K562 (cell line): ENCODE results near the gene BDP1. TPM values are rescaled to one million over a fixed set of nuclear protein-coding genes. Genes with fewer than 3 reads are reported as not detected.
"Not testable (repeated sequence)": the region's sequence is repeated elsewhere in the genome, so short reads cannot be mapped to it uniquely, and the experiment has no call there.

Experiments used
- ATAC-seq: fragments of 200-7000 bp; cut with Tn5 transposase; 3 replicates; pipeline ENCODE4 v1.9.1; 2020; ENCODE audit warnings: moderate library complexity
- BruUV-seq: library from RNA; stranded (reverse); fragments of 400-500 nt; replicated peaks from 2 replicates; lab custom pipeline; 2021; lab: Mats Ljungman, UMichigan
- CTCF ChIA-PET: fragments of 300-600 bp; formaldehyde crosslinking; extraction: SDS; loops from one replicate; lab custom pipeline; 2021; ENCODE audit warnings: low intra/inter-chr PET ratio; lab: Yijun Ruan, JAX
- POLR2A ChIA-PET: fragments of 300-600, 350-650 bp; sonication (Branson Sonifier 250); formaldehyde crosslinking; extraction: SDS; loops from one replicate; lab custom pipeline; 2021; ENCODE audit warnings: antibody characterized with exemption, inconsistent platforms; lab: Yijun Ruan, JAX
- DNase-seq, 4 experiments: peaks; one replicate each; pipeline versions ENCODE4 v3.0.0 to v3.0.0-alpha.2; 2011 to 2018; ENCODE audit warnings: low spot score in 3 of 4, mixed read lengths in 3 of 4; ENCODE audit errors: extremely low read depth in 1 of 4
- FAIRE-seq: peaks from 2 replicates; lab custom pipeline; 2011; peaks lifted over from hg19 to GRCh38; lab: Jason Lieb, UNC
- H2AFZ ChIP-seq: 2 replicates; pipeline ENCODE4 v1.6.0; 2011; ENCODE audit warnings: low read depth, low read length, control low read depth, inconsistent platforms
- H3K27ac ChIP-seq: fragments of 200-600 bp; 3 replicates; pipeline ENCODE4 v1.8.0; 2011; ENCODE audit warnings: low read depth, mild to moderate bottlenecking, control low read depth, inconsistent platforms, low read length, moderate library complexity, mixed read lengths; ENCODE audit errors: extremely low read depth
- H3K27me3 ChIP-seq, 2 experiments: fragments of 300-600 bp in 1 of 2; 2 replicates in 1 of 2; 3 replicates in 1 of 2; pipeline versions ENCODE4 v1.6.0 to v1.8.0; 2011; ENCODE audit warnings: inconsistent platforms in 2 of 2, low read length in 2 of 2, mild to moderate bottlenecking in 1 of 2, mixed read lengths in 1 of 2, moderate library complexity in 1 of 2; ENCODE audit not compliant: control insufficient read depth in 2 of 2, insufficient read depth in 2 of 2
- H3K36me3 ChIP-seq: fragments of 300-600 bp; 3 replicates; pipeline ENCODE4 v1.8.0; 2011; ENCODE audit warnings: mild to moderate bottlenecking, low read length, inconsistent platforms; ENCODE audit not compliant: control insufficient read depth, insufficient read depth
- H3K4me1 ChIP-seq, 2 experiments: fragments of 200-600 bp in 1 of 2; replicated peaks in 1 of 2; 2 replicates in 1 of 2; 3 replicates in 1 of 2; pipeline versions ENCODE4 v1.5.1 to v1.8.0; 2011; ENCODE audit warnings: inconsistent platforms in 2 of 2, low read length in 2 of 2, mild to moderate bottlenecking in 1 of 2, mixed read lengths in 1 of 2, moderate library complexity in 1 of 2; ENCODE audit not compliant: control insufficient read depth in 2 of 2, insufficient read depth in 2 of 2
- H3K4me2 ChIP-seq: 2 replicates; pipeline ENCODE4 v1.6.1; 2011; ENCODE audit warnings: low read length, control low read depth, inconsistent platforms, mixed read lengths; ENCODE audit not compliant: insufficient read depth
- H3K4me3 ChIP-seq: fragments of 200-600 bp; sonication (generic), shearing (Covaris generic); 2 replicates; pipeline ENCODE4 v1.5.1; 2016; ENCODE audit warnings: control low read depth, inconsistent platforms
- H3K79me2 ChIP-seq: fragments of 200-600 bp; 3 replicates; pipeline ENCODE4 v1.8.0; 2011; ENCODE audit warnings: low read length, inconsistent platforms; ENCODE audit not compliant: control insufficient read depth, insufficient read depth
- H3K9ac ChIP-seq, 2 experiments: 2 replicates each; pipeline versions ENCODE4 v1.6.0 to v1.6.1; 2011; ENCODE audit warnings: low read depth in 2 of 2, low read length in 2 of 2, control low read depth in 1 of 2, inconsistent platforms in 1 of 2, mild to moderate bottlenecking in 1 of 2, mixed read lengths in 1 of 2; ENCODE audit not compliant: insufficient read depth in 1 of 2
- H3K9me1 ChIP-seq: one replicate; pipeline ENCODE4 v1.6.0; 2011; ENCODE audit warnings: inconsistent platforms, mild to moderate bottlenecking, low read length, moderate library complexity; ENCODE audit not compliant: control insufficient read depth, insufficient read depth
- H3K9me3 ChIP-seq: replicated peaks from 2 replicates; pipeline ENCODE4 v1.5.1; 2011; ENCODE audit warnings: low read depth, low read length, inconsistent platforms; ENCODE audit not compliant: control insufficient read depth, insufficient read depth
- H4K20me1 ChIP-seq: replicated peaks from 2 replicates; pipeline ENCODE4 v1.6.1; 2011; ENCODE audit warnings: low read length, inconsistent platforms, mixed read lengths; ENCODE audit not compliant: control insufficient read depth, insufficient read depth
- ATF1 ChIP-seq, 2 experiments: fragments of 450-650 bp in 1 of 2; IDR thresholded peaks; 2 replicates each; pipeline ENCODE4 v1.6.1; 2016; ENCODE audit warnings: missing compliant biosample characterization in 1 of 2, missing genetic modification characterization in 1 of 2
- CEBPG ChIP-seq, 3 experiments: fragments of 200-800 bp in 1 of 3; sonication (Bioruptor generic) in 1 of 3; sonication (generic) in 1 of 3; formaldehyde crosslinking in 1 of 3; IDR thresholded peaks in 2 of 3; conservative IDR thresholded peaks in 1 of 3; 2 replicates each; pipeline versions ENCODE4 v1.6.1 to v1.8.0; 2016 to 2022; ENCODE audit warnings: missing compliant biosample characterization in 2 of 3, missing genetic modification characterization in 2 of 3, mild to moderate bottlenecking in 1 of 3, missing genetic modification reagents in 1 of 3
- EZH2 ChIP-seq: IDR thresholded peaks from 2 replicates; pipeline ENCODE4 v1.6.1; 2012; ENCODE audit warnings: low read depth, mild to moderate bottlenecking, inconsistent platforms, low read length, borderline replicate concordance
- FIP1L1 ChIP-seq: fragments of 200-400 bp; formaldehyde crosslinking; IDR thresholded peaks from 2 replicates; pipeline ENCODE4 v1.6.1; 2018; ENCODE audit warnings: mild to moderate bottlenecking, low read depth, low read length; ENCODE audit not compliant: poor library complexity, severe bottlenecking
- GATAD2B ChIP-seq: fragments of 450-650 bp; IDR thresholded peaks from 2 replicates; pipeline ENCODE4 v1.6.1; 2017; ENCODE audit warnings: mild to moderate bottlenecking, borderline replicate concordance
- MAFF ChIP-seq: IDR thresholded peaks from 2 replicates; pipeline ENCODE4 v1.6.1; 2012; ENCODE audit warnings: low read length, improper control_type of control experiment
- PURB ChIP-seq: sonication (generic); formaldehyde crosslinking; IDR thresholded peaks from 2 replicates; pipeline ENCODE4 v1.9.0; 2021; ENCODE audit warnings: low read depth, mild to moderate bottlenecking, missing genetic modification reagents
- SMARCE1 ChIP-seq: fragments of 450-650 bp; IDR thresholded peaks from 2 replicates; pipeline ENCODE4 v1.7.1; 2016; ENCODE audit warnings: mild to moderate bottlenecking
- U2AF2 ChIP-seq: fragments of 200-400 bp; formaldehyde crosslinking; optimal IDR thresholded peaks from 2 replicates; pipeline ENCODE3; 2017; ENCODE audit warnings: low read depth, mild to moderate bottlenecking, low read length
- ZBTB7A ChIP-seq: IDR thresholded peaks from 2 replicates; pipeline ENCODE4 v1.6.1; 2011; ENCODE audit warnings: low read depth, mild to moderate bottlenecking, low read length, moderate library complexity, borderline replicate concordance; ENCODE audit not compliant: control insufficient read depth
- ZFP36 ChIP-seq: fragments of 150-350 bp; IDR thresholded peaks from 2 replicates; pipeline ENCODE4 v1.6.1; 2018; ENCODE audit warnings: low read length, low read depth; ENCODE audit not compliant: partially characterized antibody
- ZNF121 ChIP-seq: sonication (generic); formaldehyde crosslinking; conservative IDR thresholded peaks from 2 replicates; pipeline ENCODE4 v1.8.0; 2022; ENCODE audit warnings: missing genetic modification reagents
- ZNF75A ChIP-seq: fragments of 450-650 bp; formaldehyde crosslinking; IDR thresholded peaks from 2 replicates; pipeline ENCODE4 v1.4.0; 2020; ENCODE audit warnings: mild to moderate bottlenecking
- WGBS: fragments of 100-300 bp; shearing (Covaris generic); methylation state at CpG from one replicate; pipeline ENCODE4 v1.1.6; 2016; ENCODE audit warnings: low coverage, mixed read lengths; ENCODE audit not compliant: insufficient coverage; ENCODE audit errors: missing lambda C conversion rate; 5-methylcytosine and 5-hydroxymethylcytosine counted together
- in situ Hi-C: fragments of 300-500 bp; cut with MboI; formaldehyde crosslinking; loops from 4 replicates; pipeline ENCODE4 v1.15.0; 2018; ENCODE audit warnings: inconsistent platforms, mixed read lengths
- intact Hi-C: fragments of 100-400 bp; cut with micrococcal nuclease; formaldehyde crosslinking; loops from 2 replicates; pipeline ENCODE4 v1.14.2; 2022
- polyA plus RNA-seq, 8 experiments: library from polyadenylated mRNA; depleted of rRNA in 4 of 8; stranded (reverse) in 5 of 8; unstranded in 3 of 8; fragments of >200 nt; fragmentation: Nextera tagmentation in 2 of 8; fragmentation: Illumina TruSeq in 1 of 8; extraction: Ambion mirVana in 2 of 8; extraction: Trizol in 1 of 8; gene quantifications; 2 replicates each; pipeline versions ENCODE4 v1.2.1 to v1.2.3, GENCODE V29; 2011 to 2014; ENCODE audit warnings: inconsistent platforms in 1 of 8, missing spikeins in 1 of 8
- total RNA-seq, 7 experiments: library from RNA; depleted of rRNA in 6 of 7; stranded (reverse); fragments of >200 nt in 6 of 7; fragmentation: Illumina TruSeq in 2 of 7; extraction: Trizol in 2 of 7; gene quantifications; 2 replicates each; pipeline versions ENCODE4 v1.2.1 to v1.2.3, GENCODE V29; 2011 to 2021; ENCODE audit warnings: low replicate concordance in 1 of 7
- TF ChIP-seq, protein P1 (sequence below): fragments of 450-650 bp; IDR thresholded peaks from 2 replicates; pipeline ENCODE4 v1.6.1; 2016; ENCODE audit warnings: low read depth, mild to moderate bottlenecking, moderate library complexity
- TF ChIP-seq, protein P2 (sequence below): sonication (generic); formaldehyde crosslinking; IDR thresholded peaks from 2 replicates; pipeline ENCODE4 v1.8.0; 2022; ENCODE audit warnings: missing genetic modification reagents, mild to moderate bottlenecking, borderline replicate concordance

BDP1 gene
- total and polyA plus RNA-seq, 9 of the 15 experiments (the other 6 are each of a cell fraction or from before 2014, with no cell fraction given) = 6.9 to 47.3 (median 23.9) TPM

DNA sequence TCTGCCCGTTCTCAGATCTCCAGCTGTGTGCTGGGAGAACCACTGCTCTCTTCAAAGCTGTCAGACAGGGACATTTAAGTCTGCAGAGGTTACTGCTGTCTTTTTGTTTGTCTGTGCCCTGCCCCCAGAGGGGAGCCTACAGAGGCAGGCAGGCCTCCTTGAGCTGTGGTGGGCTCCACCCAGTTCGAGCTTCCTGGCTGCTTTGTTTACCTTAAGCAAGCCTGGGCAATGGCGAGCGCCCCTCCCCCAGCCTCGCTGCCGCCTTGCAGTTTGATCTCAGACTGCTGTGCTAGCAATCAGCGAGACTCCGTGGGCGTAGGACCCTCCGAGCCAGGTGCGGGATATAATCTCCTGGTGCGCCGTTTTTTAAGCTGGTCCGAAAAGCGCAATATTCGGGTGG, 154.5 kb downstream of the BDP1 start:
- BruUV-seq, H3K4me1 ChIP-seq, H3K9me3 ChIP-seq, H3K4me2 ChIP-seq, DNase-seq, CTCF ChIA-PET, POLR2A ChIA-PET, ATAC-seq, H3K9me1 ChIP-seq, H3K79me2 ChIP-seq, H3K27ac ChIP-seq, H3K9ac ChIP-seq, FAIRE-seq, H3K4me3 ChIP-seq, H2AFZ ChIP-seq, H4K20me1 ChIP-seq, in situ Hi-C loops, H3K27me3 ChIP-seq, intact Hi-C loops: not testable (repeated sequence)
- 60% methylated on average over 1 of the region's 16 CpGs for WGBS
- H3K36me3 ChIP-seq = peaks cover 15% of the 10 kb centered on the region; the same call in 1 of the 3 replicates

DNA sequence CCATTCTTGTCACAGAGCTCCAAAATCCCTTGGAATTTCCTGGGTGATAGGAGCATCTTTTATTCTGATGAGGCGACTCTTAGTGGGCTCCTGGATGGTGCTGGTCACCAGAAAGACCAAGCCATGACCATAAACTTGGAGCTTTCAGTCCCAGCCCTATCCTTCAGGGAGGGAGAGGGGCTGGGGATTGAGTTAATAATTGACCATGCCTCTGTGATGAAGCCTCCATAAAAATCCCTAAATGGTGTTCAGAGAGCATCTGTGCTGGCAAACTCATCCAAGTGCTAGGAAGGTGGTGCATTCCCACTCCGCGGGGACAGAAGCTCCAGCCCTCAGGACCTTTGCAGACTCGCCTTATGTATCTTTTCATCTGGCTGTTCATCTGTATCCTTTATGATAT, 160.4 kb downstream of the BDP1 start:
- no peaks in the 10 kb centered on the region for H3K27me3 ChIP-seq
- H3K9me1 ChIP-seq = no peaks in the 10 kb centered on the region
- DNase-seq (no peak), ATAC-seq (no peak), FAIRE-seq (no peak)
- H3K4me3 ChIP-seq = no peak overlapping the region
- no peak overlapping the region for H2AFZ ChIP-seq
- H3K4me1 ChIP-seq = no peaks in the 10 kb centered on the region
- in situ Hi-C loops = no loop called here
- peaks cover 29% of the 10 kb centered on the region; the same call in 2 of the 3 replicates for H3K36me3 ChIP-seq
- BruUV-seq = no TSS peak
- POLR2A ChIA-PET = no interaction called here
- H3K9ac ChIP-seq = no peak overlapping the region
- 96% methylated on average over 4 of the region's 4 CpGs for WGBS
- H4K20me1 ChIP-seq = no peaks in the 10 kb centered on the region
- intact Hi-C loops = no loop called here
- no peaks in the 10 kb centered on the region for H3K9me3 ChIP-seq
- no peaks in the 10 kb centered on the region for H3K79me2 ChIP-seq
- H3K27ac ChIP-seq = no peak overlapping the region
- H3K4me2 ChIP-seq = no peak overlapping the region
- CTCF ChIA-PET = no interaction called here
- TF ChIP-seq CEBPG (CRISPR knock-in tag; IDR thresholded peaks at IDR 0.05) (no peak), CEBPG (tag; conservative IDR thresholded peaks at IDR 0.05 in 1 of 2, IDR thresholded peaks at IDR 0.05 in 1 of 2) (no peak), ATF1 (CRISPR knock-in tag; IDR thresholded peaks at IDR 0.05) (no peak), ATF1 (tag; IDR thresholded peaks at IDR 0.05) (no peak), GATAD2B (no peak), MAFF (no peak), ZBTB7A (no peak), ZNF75A (CRISPR knock-in tag) (no peak), ZNF121 (CRISPR knock-in tag) (no peak), EZH2 (no peak), PURB (no peak), U2AF2 (no peak), SMARCE1 (no peak), ZFP36 (no peak), FIP1L1 (no peak)
- TF ChIP-seq, protein P1, sequence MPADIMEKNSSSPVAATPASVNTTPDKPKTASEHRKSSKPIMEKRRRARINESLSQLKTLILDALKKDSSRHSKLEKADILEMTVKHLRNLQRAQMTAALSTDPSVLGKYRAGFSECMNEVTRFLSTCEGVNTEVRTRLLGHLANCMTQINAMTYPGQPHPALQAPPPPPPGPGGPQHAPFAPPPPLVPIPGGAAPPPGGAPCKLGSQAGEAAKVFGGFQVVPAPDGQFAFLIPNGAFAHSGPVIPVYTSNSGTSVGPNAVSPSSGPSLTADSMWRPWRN = no peak
- TF ChIP-seq, protein P2, sequence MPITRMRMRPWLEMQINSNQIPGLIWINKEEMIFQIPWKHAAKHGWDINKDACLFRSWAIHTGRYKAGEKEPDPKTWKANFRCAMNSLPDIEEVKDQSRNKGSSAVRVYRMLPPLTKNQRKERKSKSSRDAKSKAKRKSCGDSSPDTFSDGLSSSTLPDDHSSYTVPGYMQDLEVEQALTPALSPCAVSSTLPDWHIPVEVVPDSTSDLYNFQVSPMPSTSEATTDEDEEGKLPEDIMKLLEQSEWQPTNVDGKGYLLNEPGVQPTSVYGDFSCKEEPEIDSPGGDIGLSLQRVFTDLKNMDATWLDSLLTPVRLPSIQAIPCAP = no peak
